SKM-1 (cell line): ENCODE data around the gene IGSF11.
A peak's percentile ranks its signal among the peaks of the same experiment; 100 is the strongest.
"Not testable (repeated sequence)": the region's sequence is repeated elsewhere in the genome, so short reads cannot be mapped to it uniquely, and the experiment has no call there.

Experiments
- DNase-seq: peaks from one replicate; lab custom pipeline; 2025; ENCODE audit not compliant: unreplicated experiment; lab: John Stamatoyannopoulos, UW

The IGSF11 gene

GRCh38 chr3:118886708-118887107, 147.9 kb downstream of the IGSF11 start:
- DNase-seq = no peak

- no peak for DNase-seq
Measured at GRCh38 chr3:118884748-118885206, 149.9 kb downstream of the IGSF11 start.

GRCh38 chr3:118882353-118882947, 152.2 kb downstream of the IGSF11 start:
- peak; percentile 33 for DNase-seq

GRCh38 chr3:118868051-118868450, 166.6 kb downstream of the IGSF11 start:
- no peak for DNase-seq

- no peak for DNase-seq
Measured at GRCh38 chr3:118863731-118864322, 170.8 kb downstream of the IGSF11 start.

GRCh38 chr3:118859950-118860349, 174.7 kb downstream of the IGSF11 start:
- no peak for DNase-seq

- DNase-seq = not testable (repeated sequence)
Measured at GRCh38 chr3:118851466-118852193, 183.0 kb downstream of the IGSF11 start.

- DNase-seq = no peak
Measured at GRCh38 chr3:118850687-118851086, 184.0 kb downstream of the IGSF11 start.
